C4-2B (cell line): ENCODE data around the gene NUP35.

Source experiments
- H3K27ac ChIP-seq: fragments of 450-650 bp; 2 replicates; pipeline ENCODE4 v1.5.1; 2017
- ZFX ChIP-seq: fragments of 450-650 bp; IDR thresholded peaks from 2 replicates; pipeline ENCODE4 v1.6.1; 2017
- TF ChIP-seq, protein P1 (sequence below): fragments of 450-650 bp; conservative IDR thresholded peaks from 2 replicates; pipeline ENCODE4 v1.5.1; 2017; ENCODE audit warnings: mild to moderate bottlenecking

NUP35 gene, protein sequence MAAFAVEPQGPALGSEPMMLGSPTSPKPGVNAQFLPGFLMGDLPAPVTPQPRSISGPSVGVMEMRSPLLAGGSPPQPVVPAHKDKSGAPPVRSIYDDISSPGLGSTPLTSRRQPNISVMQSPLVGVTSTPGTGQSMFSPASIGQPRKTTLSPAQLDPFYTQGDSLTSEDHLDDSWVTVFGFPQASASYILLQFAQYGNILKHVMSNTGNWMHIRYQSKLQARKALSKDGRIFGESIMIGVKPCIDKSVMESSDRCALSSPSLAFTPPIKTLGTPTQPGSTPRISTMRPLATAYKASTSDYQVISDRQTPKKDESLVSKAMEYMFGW

GRCh38 chr2:183124222-183124956 is at the start of gene NUP35:
Gene NUP35 (plus strand): TSS chr2:183124443. CDS start chr2:183124458, 15 bp downstream.
- H3K27ac ChIP-seq = peak within 1 kb of the TSS; percentile 96
- TF ChIP-seq, protein P1, sequence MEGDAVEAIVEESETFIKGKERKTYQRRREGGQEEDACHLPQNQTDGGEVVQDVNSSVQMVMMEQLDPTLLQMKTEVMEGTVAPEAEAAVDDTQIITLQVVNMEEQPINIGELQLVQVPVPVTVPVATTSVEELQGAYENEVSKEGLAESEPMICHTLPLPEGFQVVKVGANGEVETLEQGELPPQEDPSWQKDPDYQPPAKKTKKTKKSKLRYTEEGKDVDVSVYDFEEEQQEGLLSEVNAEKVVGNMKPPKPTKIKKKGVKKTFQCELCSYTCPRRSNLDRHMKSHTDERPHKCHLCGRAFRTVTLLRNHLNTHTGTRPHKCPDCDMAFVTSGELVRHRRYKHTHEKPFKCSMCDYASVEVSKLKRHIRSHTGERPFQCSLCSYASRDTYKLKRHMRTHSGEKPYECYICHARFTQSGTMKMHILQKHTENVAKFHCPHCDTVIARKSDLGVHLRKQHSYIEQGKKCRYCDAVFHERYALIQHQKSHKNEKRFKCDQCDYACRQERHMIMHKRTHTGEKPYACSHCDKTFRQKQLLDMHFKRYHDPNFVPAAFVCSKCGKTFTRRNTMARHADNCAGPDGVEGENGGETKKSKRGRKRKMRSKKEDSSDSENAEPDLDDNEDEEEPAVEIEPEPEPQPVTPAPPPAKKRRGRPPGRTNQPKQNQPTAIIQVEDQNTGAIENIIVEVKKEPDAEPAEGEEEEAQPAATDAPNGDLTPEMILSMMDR = no peak
- no peak for TF ChIP-seq ZFX

DNA sequence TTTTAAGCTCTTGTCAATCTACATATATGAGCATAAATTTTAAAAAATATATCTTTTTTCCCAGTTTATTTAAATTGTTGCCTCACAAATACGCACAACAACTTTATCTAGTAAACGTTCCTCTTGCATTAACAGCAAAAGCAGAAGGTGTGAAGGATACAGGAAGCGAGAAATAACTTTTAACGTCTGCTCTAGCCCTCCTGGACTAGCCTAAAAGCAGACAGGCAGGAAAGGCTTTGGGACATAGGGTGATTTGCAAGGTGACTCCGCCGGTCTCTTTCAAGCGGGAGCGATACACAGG is 46.1 kb upstream of the NUP35 start:
- TF ChIP-seq, protein P1 = no peak
- no peak for TF ChIP-seq ZFX
- H3K27ac ChIP-seq = peak overlapping the region; percentile 71

DNA sequence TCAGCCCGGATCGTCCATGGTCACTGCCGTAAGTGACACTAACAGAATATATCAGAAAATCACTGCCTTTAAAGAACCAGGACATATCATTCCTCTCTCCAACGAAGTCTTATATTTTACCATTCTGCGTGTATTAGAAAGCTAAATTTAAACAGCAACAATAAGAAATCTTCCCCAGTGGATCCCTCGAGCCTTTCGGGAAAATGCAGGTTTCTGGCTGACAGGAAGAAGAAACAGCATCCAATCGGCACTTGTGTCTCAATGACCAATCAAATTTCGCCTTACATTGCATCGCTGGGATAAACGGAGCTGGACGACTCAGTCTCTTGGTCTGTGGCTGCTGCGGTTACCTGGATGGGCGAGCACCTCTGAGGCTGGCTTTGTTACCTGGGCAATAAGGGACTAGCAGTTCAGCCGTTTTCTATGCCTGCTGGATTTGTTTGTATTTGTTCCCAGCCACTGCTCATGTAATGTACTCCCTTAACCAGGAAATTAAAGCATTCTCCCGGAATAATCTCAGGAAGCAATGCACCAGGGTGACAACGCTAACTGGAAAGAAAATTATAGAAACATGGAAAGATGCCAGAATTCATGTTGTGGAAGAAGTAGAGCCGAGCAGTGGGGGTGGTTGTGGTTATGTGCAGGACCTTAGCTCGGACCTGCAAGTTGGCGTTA is 45.6 kb upstream of the NUP35 start, which contains the start of gene DUSP19:
DUSP19 (plus strand) TSS at position 284 of the 675 bp plus-strand sequence; CDS start at position 471, 187 bp downstream.
- TF ChIP-seq, protein P1 = no peak
- TF ChIP-seq ZFX = no peak
- peak within 1 kb of the TSS; percentile 71 for H3K27ac ChIP-seq

DNA sequence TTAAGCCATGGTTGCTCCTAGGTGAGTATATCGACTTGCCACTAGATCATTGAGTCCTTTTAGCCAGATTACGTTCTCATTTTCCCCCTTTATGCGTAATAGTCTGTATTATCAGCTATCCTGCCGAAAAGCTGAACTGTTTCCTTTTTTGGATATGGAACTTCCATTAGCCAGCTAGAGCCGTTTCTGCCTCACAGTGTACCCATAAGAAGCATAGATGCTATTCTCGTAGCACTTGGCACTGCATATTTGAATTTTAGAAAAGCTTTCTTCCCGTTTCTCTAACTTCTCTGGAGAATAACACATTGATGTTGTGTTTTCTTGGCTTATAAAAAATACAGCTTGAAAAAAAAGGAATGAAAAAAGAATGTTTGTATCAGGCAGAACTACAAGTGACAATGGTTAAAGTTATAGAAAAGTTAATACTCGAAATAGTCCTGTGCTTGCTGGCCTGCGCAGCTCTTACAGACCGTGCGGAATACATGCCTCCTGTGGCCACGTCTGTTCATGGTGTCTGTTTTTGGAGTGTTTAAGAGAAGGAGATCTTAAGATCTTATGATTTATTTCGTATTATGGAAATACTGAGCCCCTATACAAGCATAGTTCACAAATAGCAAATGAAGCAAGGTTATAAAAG is 45.0 kb upstream of the NUP35 start:
- peak overlapping the region; percentile 71 for H3K27ac ChIP-seq
- no peak for TF ChIP-seq ZFX
- TF ChIP-seq, protein P1 = no peak

DNA sequence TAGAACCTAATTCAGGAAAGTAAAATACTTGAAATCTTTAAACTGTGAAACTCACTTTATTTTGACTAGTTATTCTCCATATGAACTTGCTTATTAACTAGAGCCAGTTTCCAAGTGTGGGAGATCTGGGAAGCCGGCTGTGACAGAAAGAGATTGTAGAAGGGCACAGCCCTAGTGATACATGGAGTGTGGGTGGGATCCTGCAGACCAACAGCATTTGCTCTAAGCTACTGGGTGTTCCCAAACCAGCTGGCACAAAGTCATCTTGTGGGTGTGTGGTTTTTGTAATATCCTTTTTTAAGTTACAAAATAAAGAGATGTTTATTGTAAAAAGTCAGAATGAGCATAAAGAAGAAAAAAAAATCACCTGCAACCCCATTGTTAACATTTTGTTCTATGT is 42.3 kb upstream of the NUP35 start:
- no peak overlapping the region for H3K27ac ChIP-seq
- TF ChIP-seq, protein P1 = no peak
- TF ChIP-seq ZFX = no peak

- no peak overlapping the region for H3K27ac ChIP-seq
- TF ChIP-seq, protein P1 = no peak
- no peak for TF ChIP-seq ZFX
These were observed 36.2 kb upstream of the NUP35 start for GRCh38 chr2:183088061-183088460.
